NK-92 (cell line): Measurements from ENCODE around the gene COIL.

Experiments used
- DNase-seq: peaks from one replicate; lab custom pipeline; 2025; ENCODE audit not compliant: unreplicated experiment; lab: John Stamatoyannopoulos, UW

COIL gene

DNA sequence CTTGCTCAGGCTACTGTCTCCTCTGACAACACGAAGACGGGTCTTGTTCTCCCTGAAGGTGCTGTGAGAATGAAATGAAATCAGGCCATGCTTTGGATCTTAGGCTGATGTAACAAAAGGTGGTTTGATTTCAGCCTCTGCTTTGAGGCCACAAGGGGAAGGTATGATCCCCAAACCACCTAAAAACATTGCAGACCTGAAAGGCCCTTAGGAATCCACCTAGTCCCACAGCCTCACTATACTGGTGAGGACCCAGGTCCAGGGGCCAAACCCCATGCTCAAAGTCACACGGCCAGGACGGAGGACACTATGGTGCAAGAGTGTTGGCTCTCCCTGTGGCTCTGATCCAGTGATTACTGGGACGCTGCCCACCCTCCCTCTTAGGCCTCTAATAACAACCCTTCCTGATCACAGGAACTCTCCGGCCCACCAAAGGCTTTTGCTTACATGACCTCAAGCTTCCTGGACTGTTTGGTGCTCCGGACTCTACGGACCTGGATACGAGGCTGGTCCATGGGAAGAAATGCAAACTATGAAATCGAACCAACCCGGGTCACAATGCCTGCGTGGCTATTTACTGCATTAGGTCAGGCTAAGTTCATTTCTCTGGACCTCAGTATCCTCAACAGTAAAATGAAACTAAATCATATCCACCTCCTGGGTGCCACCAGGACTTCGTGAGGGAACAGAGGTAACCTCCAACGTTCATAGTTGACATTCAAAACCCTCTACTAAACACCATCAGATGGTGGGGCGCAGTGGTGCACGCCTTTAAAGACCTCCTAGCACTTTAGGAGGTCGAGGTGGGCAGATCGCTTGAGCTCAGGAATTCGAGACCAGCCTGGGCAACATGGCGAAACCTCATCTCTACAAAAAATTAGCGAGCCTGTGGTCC is 48.5 kb downstream of the COIL start:
- DNase-seq: no peak

DNA sequence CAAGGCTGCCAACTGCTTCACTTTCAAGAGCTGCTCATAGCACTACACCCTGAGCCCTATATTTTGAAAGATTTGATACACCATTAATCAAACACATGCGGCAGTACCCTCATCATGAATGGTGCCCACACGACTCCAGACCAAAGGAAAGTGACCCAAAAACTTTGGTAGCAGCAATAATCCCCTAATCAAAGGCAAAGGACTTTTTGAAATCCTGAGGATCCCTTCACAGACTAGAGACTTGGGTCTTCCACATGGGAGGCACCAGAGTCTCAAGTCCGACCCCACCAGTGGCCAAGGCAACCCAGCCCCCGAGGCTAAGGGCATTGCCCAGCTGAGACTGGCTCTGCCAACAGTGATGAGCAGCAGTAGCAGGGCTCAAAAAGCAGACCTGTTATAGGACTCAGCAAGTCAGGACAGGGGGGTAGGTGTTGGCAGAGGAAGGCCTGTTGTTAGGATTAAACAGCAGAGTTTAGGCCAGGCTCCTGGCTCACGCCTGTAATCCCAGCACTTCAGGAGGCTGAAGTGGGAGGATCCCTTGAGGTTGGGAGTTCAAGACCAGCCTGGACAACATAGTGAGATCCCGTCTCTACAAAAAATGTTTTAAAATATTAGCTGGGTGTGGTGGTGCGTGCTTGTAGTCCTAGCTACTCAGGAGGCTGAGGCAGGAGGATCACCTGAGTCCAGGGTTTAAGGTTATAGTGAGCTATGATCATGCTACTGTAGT is 50.2 kb downstream of the COIL start:
- DNase-seq: no peak

- no peak for DNase-seq
Observed at GRCh38 chr17:56909742-56910508, 50.9 kb downstream of the COIL start.

DNA sequence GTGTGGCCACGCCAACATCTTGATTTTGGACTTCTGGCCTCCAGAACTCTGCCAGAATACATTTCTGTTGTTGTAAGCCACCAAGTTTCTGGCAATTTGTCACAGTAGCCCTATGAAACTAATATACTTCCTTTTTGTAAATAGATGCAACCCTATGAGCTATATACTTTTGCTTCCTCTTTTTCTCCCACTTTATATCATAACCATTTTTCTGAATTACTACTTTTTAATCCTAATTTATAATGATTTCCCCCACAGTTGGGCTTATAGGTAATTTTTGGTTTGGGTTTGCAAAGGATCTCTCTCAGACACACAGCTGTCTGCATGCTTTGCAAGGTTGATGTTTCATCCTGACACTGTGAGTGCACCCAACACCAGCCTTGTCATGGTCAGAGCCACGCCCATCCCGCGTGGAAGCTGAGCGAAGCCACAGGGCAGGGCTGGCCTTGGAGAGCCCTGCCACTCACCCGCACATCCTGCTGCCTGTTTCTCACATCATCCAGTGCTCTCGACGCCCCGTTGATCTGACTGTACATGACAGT is 52.8 kb downstream of the COIL start:
- no peak for DNase-seq

- DNase-seq: no peak
Observed at GRCh38 chr17:56903560-56903959, 57.3 kb downstream of the COIL start.

GRCh38 chr17:56902348-56902747 is 58.5 kb downstream of the COIL start:
- no peak for DNase-seq

DNA sequence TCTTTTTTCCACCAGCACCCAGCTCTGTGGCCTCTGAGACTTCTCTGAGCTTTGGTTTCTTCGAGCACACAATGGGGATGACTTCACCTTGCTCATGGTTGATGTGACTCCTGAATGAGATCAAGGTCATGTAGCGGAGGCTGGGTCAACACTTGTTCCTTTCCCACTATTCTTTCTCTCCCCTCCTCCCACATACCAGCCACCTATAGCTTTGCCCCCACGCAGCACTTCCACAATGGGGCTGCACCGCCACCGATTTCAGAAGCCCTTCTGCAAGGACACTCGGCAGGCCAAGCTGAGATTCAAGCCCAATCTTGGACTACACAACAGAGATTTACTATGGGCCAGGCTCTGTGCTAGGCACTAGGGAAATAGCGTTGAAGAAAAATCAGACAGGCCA is 61.4 kb downstream of the COIL start:
- DNase-seq: no peak

- DNase-seq: no peak
Observed at GRCh38 chr17:56898874-56899273, 62.0 kb downstream of the COIL start.

DNA sequence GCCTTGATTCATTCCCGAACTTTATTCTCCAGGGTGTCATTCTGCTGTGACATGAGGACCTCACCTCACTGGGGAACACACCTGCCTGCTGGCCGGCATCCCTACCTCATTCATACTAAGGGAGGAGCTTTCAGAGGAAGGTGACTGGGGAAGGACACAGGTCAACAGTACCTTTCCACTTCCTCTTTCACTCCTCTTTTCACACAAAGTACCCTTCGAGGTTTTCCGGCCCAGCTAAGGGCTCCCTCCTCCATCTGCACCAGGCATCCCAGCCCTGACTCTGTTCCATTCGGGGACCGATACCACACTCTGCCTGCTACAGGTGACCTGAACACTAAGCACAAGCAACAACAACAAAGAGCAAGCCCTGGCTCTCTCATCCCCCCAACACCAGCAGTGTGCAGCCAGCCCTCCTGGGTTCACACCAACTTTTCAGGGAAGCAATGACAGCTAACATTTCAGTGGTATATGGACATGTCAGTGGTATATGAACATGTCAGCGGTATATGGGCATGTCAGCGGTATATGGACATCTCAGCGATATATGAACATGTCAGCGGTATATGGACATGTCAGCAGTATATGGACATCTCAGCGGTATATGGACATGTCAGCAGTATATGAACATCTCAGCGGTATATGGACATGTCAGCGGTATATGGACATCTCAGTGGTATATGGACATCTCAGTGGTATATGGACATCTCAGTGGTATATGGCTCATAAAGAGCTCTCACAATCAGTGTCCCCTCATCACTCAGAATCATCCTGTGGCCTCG is 63.0 kb downstream of the COIL start:
- DNase-seq: no peak

DNA sequence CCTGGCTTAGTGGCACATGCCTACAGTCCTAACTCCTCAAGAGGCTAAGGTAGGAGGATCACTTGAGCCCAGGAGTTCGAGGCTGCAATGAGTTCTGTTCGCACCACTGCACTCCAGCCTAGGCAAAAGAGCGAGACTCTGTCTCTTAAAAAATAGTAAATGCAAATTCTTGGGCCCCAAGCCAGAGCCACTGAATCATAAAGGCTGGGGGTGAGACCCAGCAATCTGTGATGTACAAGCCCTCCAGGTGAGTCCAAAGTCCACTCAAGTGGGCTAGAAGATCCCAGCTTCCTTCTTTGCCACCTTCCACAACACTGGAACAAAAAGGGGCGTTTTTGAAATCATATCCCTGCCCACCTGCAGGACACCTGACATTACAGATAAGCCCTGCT is 63.9 kb downstream of the COIL start:
- DNase-seq: no peak

- no peak for DNase-seq
Observed at GRCh38 chr17:56896217-56896967, 64.5 kb downstream of the COIL start.

- DNase-seq: no peak
Observed at GRCh38 chr17:56894859-56895455, 65.9 kb downstream of the COIL start.

- DNase-seq: no peak
Observed at GRCh38 chr17:56893503-56893902, 67.3 kb downstream of the COIL start.

- no peak for DNase-seq
Observed at GRCh38 chr17:56892333-56892732, 68.5 kb downstream of the COIL start.

- DNase-seq: no peak
Observed at GRCh38 chr17:56891751-56892150, 69.1 kb downstream of the COIL start.

DNA sequence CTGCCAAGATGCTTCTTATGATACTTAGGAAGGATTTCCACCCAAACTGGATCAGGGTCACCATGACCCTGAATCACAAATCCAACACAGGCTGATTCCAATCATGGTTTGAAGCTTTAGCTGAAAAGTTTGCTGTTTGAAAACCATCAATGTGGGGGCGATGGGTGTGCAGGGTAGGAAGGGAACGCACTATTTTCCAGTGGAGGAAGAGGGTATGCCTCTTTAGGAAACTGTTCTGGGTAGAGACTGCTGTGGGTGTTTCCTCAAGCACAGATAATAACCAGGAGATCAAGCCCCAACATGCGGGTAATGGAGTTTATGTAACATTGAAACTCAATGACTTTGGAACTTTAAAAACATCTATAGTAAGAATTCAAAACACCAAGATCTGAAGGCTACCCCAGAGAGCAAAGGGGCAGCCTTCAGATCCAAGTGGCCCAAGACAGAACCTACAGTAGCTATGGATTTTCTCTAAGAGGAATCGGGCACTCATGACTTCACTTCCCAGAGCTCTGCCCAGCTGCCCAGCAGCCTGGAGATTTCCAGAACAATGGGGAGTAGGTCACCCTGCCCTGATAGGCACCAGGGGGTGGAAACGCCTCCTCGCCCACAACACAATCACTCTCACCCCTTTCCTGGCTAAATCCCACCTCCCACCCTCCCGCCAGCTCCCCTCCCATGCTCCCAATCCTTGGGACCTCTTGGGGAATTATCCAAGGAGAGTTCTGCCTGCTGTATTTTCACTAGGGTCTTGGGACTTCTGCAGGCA is 69.8 kb downstream of the COIL start:
- no peak for DNase-seq

- no peak for DNase-seq
Observed at GRCh38 chr17:56890390-56890789, 70.5 kb downstream of the COIL start.
